ENCODE data around the gene IRF7. TPM values are rescaled to one million over a fixed set of nuclear protein-coding genes. Genes with fewer than 3 reads are reported as not detected.
"Not testable (repeated sequence)": the region's sequence is repeated elsewhere in the genome, so short reads cannot be mapped to it uniquely, and the experiment has no call there.

The IRF7 gene
- 10 to 100 TPM in 4 of 10 donors, 1 to 10 TPM in 6; 6.3 to 13.1 (median 9.6) TPM for polyA plus RNA-seq (ENCODE audit: insufficient read length in 10 of 10)
- long read RNA-seq, donor 1, partial matches to known transcripts = 7 of 9 reads
- long read RNA-seq, donor 1, other reads (novel, unspliced or antisense) = 0 of 9 reads
- long read RNA-seq, donor 2, partial matches to known transcripts = 0 of 2 reads
- long read RNA-seq, donor 2, other reads (novel, unspliced or antisense) = 0 of 2 reads
- long read RNA-seq, donor 3 = 0 reads
- long read RNA-seq, donor 4, partial matches to known transcripts = 0 of 1 reads
- long read RNA-seq, donor 4, other reads (novel, unspliced or antisense) = 0 of 1 reads
- long read RNA-seq, donor 5, transcript IRF7-211 (2 exons, 806 nt) = major isoform, 5 of 5 reads
- long read RNA-seq, donor 5, partial matches to known transcripts = 0 of 5 reads
- long read RNA-seq, donor 5, other reads (novel, unspliced or antisense) = 0 of 5 reads
- long read RNA-seq, donor 6, partial matches to known transcripts = 0 of 1 reads
- long read RNA-seq, donor 6, other reads (novel, unspliced or antisense) = 0 of 1 reads
- long read RNA-seq, donor 7, partial matches to known transcripts = 0 of 1 reads
- long read RNA-seq, donor 7, other reads (novel, unspliced or antisense) = 0 of 1 reads
- long read RNA-seq, donor 8, partial matches to known transcripts = 0 of 1 reads
- long read RNA-seq, donor 8, other reads (novel, unspliced or antisense) = 0 of 1 reads
- long read RNA-seq, donor 9 = 0 reads

- DNase-seq = peak; percentile 89 to 98 (median 95)
These were observed at the start of gene IRF7 for GRCh38 chr11:615504-616319. TSS of gene IRF7 (minus strand) at chr11:615950. CDS start at chr11:615364, 586 bp downstream.

GRCh38 chr11:665062-665703, 49.4 kb upstream of the IRF7 start:
- peak; percentile 40 to 76 (median 49) for DNase-seq

GRCh38 chr11:662689-663274, 47.0 kb upstream of the IRF7 start:
- DNase-seq = peak in 2 of 3 donors; percentile 11 to 59

GRCh38 chr11:660681-661444, 45.1 kb upstream of the IRF7 start:
- DNase-seq = no peak

- DNase-seq = no peak
These were observed 44.5 kb upstream of the IRF7 start for GRCh38 chr11:660281-660680.

GRCh38 chr11:659532-660085, 43.9 kb upstream of the IRF7 start:
- DNase-seq = no peak

GRCh38 chr11:657691-658126, 42.0 kb upstream of the IRF7 start:
- DNase-seq = no peak

GRCh38 chr11:656866-657265, 41.1 kb upstream of the IRF7 start:
- DNase-seq = no peak

- DNase-seq = no peak
These were observed 40.7 kb upstream of the IRF7 start for GRCh38 chr11:656426-656825.

- DNase-seq = no peak
These were observed 39.4 kb upstream of the IRF7 start for GRCh38 chr11:655036-655726.

- DNase-seq = not testable (repeated sequence)
These were observed 38.7 kb upstream of the IRF7 start for GRCh38 chr11:654444-654843.

- no peak for DNase-seq
These were observed 38.1 kb upstream of the IRF7 start for GRCh38 chr11:653837-654236.

- not testable (repeated sequence) for DNase-seq
These were observed 37.4 kb upstream of the IRF7 start for GRCh38 chr11:653136-653535.

GRCh38 chr11:650482-650881, 34.7 kb upstream of the IRF7 start:
- DNase-seq = no peak

GRCh38 chr11:647672-648158, 32.0 kb upstream of the IRF7 start:
- DNase-seq = not testable (repeated sequence)

- DNase-seq = no peak
These were observed 30.5 kb upstream of the IRF7 start for GRCh38 chr11:646214-646613.

GRCh38 chr11:645536-645935, 29.8 kb upstream of the IRF7 start:
- no peak for DNase-seq

GRCh38 chr11:643849-644738, 28.3 kb upstream of the IRF7 start:
- no peak for DNase-seq
